ENCODE measurements around the gene PRAF2. TPM values are rescaled to one million over a fixed set of nuclear protein-coding genes. Genes with fewer than 3 reads are reported as not detected.
A peak's percentile ranks its signal among the peaks of the same experiment; 100 is the strongest.

Gene PRAF2
- total RNA-seq, 1 donor from 2014 or later = 24.1 TPM

GRCh38 chrX:49075347-49075746 lies 1.5 kb upstream of the PRAF2 start:
- Mint-ChIP-seq H3K36me3 (ENCODE audit: insufficient read depth) (no peaks in the 10 kb centered on the region), H3K9me3 (ENCODE audit: low read depth) (no peaks in the 10 kb centered on the region), H3K4me3 (ENCODE audit: low read depth) (no peak overlapping the region), H3K27me3 (no peaks in the 10 kb centered on the region), H3K27ac (no peak overlapping the region), H3K4me1 (ENCODE audit: low read depth) (peaks cover 8% of the 10 kb centered on the region)
- no peak for DNase-seq (ENCODE audit: low spot score, unreplicated experiment)
- TF ChIP-seq, protein P1, sequence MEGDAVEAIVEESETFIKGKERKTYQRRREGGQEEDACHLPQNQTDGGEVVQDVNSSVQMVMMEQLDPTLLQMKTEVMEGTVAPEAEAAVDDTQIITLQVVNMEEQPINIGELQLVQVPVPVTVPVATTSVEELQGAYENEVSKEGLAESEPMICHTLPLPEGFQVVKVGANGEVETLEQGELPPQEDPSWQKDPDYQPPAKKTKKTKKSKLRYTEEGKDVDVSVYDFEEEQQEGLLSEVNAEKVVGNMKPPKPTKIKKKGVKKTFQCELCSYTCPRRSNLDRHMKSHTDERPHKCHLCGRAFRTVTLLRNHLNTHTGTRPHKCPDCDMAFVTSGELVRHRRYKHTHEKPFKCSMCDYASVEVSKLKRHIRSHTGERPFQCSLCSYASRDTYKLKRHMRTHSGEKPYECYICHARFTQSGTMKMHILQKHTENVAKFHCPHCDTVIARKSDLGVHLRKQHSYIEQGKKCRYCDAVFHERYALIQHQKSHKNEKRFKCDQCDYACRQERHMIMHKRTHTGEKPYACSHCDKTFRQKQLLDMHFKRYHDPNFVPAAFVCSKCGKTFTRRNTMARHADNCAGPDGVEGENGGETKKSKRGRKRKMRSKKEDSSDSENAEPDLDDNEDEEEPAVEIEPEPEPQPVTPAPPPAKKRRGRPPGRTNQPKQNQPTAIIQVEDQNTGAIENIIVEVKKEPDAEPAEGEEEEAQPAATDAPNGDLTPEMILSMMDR (IDR thresholded peaks at IDR 0.05; ENCODE audit: unreplicated experiment) = peak; percentile 14

GRCh38 chrX:49072712-49073095 lies 1.1 kb downstream of the PRAF2 start:
- no peaks in the 10 kb centered on the region for H3K27me3 Mint-ChIP-seq
- peaks cover 5% of the 10 kb centered on the region for H3K4me1 Mint-ChIP-seq (ENCODE audit: low read depth)
- H3K4me3 Mint-ChIP-seq (ENCODE audit: low read depth) = peak overlapping the region; percentile 82
- H3K36me3 Mint-ChIP-seq (ENCODE audit: insufficient read depth) = no peaks in the 10 kb centered on the region
- DNase-seq (ENCODE audit: low spot score, unreplicated experiment) = no peak
- H3K9me3 Mint-ChIP-seq (ENCODE audit: low read depth) = no peaks in the 10 kb centered on the region
- peak overlapping the region; percentile 80 for H3K27ac Mint-ChIP-seq
- TF ChIP-seq, protein P1 (IDR thresholded peaks at IDR 0.05; ENCODE audit: unreplicated experiment) = no peak

DNA sequence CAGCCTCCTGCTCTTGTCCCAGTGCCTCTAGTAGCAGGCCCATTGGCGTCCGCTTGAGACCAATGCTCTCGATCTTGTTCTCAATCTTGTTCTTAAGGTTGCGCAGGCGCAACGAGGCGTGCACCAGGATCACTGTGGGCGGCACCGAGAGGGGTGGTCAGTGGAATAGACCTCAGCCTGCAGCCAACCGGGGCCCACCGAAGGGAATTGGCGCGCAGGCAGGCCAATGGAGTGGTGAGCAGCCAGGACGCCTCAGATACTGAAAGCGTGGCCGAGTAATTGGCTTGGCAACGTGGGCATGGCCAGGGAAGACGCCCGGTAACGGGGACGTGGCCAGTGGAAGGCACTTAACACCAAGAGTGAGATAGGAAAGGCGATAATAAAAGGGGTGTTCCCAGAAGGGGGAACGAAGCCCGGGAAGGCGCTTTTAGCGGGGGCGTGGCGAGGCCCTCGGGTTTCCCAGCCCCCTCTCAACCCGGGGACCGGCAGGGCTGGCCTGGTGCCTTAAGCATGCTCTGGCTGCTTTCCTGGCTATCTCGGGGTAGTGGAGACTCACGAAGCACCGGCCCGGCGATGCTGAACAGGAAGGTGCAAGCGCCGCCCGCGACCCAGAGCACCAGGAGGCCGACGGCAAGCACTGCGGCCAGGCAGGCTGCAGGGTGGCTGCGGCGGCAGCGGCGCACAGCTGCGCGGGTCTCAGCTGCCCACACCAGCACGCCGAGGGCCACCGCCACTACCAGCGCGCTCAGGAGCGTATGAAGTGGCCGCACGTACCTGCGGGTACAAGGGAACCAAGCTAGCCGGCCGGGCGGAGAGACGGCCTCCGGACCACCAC lies 1.7 kb downstream of the PRAF2 start:
- H3K27ac Mint-ChIP-seq = no peak overlapping the region
- no peak for DNase-seq (ENCODE audit: low spot score, unreplicated experiment)
- TF ChIP-seq, protein P1 (IDR thresholded peaks at IDR 0.05; ENCODE audit: unreplicated experiment) = no peak
- H3K9me3 Mint-ChIP-seq (ENCODE audit: low read depth) = no peaks in the 10 kb centered on the region
- peak overlapping the region; percentile 65 for H3K4me3 Mint-ChIP-seq (ENCODE audit: low read depth)
- no peaks in the 10 kb centered on the region for H3K27me3 Mint-ChIP-seq
- H3K4me1 Mint-ChIP-seq (ENCODE audit: low read depth) = peaks cover 5% of the 10 kb centered on the region
- H3K36me3 Mint-ChIP-seq (ENCODE audit: insufficient read depth) = no peaks in the 10 kb centered on the region

DNA sequence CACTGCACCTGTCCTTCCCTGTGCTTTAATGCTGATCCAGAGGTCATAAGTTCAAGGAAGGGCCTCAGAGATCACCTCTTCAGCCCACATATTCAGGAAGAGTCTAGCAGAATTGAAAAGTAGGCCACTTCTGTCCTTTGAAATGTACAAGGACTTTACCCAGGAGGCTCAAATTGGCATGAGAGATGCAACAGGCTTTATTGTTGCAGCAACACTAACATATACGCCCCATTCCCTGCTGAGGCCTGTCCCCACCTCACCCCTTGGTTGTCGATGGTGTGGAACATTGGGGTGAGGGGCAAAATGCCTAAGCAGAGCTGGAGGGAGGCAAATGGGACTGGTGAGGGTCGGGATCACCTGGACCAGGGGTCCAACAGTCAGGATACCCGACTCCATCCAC lies 2.8 kb downstream of the PRAF2 start:
- Mint-ChIP-seq H3K9me3 (ENCODE audit: low read depth) (no peaks in the 10 kb centered on the region), H3K27ac (peak overlapping the region; percentile 49)

GRCh38 chrX:49069038-49069437 lies 4.8 kb downstream of the PRAF2 start:
- H3K4me3 Mint-ChIP-seq (ENCODE audit: low read depth) = no peak overlapping the region
- peaks cover 2% of the 10 kb centered on the region for H3K36me3 Mint-ChIP-seq (ENCODE audit: insufficient read depth)
- no peak for DNase-seq (ENCODE audit: low spot score, unreplicated experiment)
- no peak overlapping the region for H3K27ac Mint-ChIP-seq
- TF ChIP-seq, protein P1 (IDR thresholded peaks at IDR 0.05; ENCODE audit: unreplicated experiment) = no peak
- H3K4me1 Mint-ChIP-seq (ENCODE audit: low read depth) = peaks cover 5% of the 10 kb centered on the region
- H3K27me3 Mint-ChIP-seq = no peaks in the 10 kb centered on the region
- no peaks in the 10 kb centered on the region for H3K9me3 Mint-ChIP-seq (ENCODE audit: low read depth)

More for the DNA sequence above, 2.8 kb downstream of the PRAF2 start:
- H3K36me3 Mint-ChIP-seq (ENCODE audit: insufficient read depth) = peaks cover 2% of the 10 kb centered on the region
- peaks cover 5% of the 10 kb centered on the region for H3K4me1 Mint-ChIP-seq (ENCODE audit: low read depth)
- no peak for DNase-seq (ENCODE audit: low spot score, unreplicated experiment)
- TF ChIP-seq, protein P1 (IDR thresholded peaks at IDR 0.05; ENCODE audit: unreplicated experiment) = no peak
- no peaks in the 10 kb centered on the region for H3K27me3 Mint-ChIP-seq
- H3K4me3 Mint-ChIP-seq (ENCODE audit: low read depth) = no peak overlapping the region
